ENCODE results near the gene MMP20.
"Not testable (repeated sequence)": the region's sequence is repeated elsewhere in the genome, so short reads cannot be mapped to it uniquely, and the experiment has no call there.

The MMP20 gene, protein sequence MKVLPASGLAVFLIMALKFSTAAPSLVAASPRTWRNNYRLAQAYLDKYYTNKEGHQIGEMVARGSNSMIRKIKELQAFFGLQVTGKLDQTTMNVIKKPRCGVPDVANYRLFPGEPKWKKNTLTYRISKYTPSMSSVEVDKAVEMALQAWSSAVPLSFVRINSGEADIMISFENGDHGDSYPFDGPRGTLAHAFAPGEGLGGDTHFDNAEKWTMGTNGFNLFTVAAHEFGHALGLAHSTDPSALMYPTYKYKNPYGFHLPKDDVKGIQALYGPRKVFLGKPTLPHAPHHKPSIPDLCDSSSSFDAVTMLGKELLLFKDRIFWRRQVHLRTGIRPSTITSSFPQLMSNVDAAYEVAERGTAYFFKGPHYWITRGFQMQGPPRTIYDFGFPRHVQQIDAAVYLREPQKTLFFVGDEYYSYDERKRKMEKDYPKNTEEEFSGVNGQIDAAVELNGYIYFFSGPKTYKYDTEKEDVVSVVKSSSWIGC

DNA sequence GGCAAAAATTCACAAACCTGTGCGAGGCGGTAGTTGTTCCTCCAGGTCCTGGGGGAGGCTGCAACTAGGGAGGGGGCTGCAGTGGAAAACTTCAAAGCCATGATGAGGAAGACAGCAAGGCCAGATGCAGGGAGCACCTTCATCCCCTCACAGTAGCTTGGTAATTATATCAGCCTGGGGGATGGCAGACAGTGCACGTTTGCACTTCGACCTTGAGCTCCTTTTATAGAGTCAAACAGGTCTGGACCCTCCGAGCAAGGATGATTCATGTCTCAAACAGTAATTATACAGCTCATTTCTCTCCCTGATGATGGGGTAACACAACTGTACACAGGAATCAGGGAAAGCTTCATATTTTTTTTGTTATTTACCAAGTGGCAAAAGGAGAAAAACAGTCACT is at the start of gene MMP20:
Gene MMP20, minus strand, starts transcription at position 156 of the 400 bp plus-strand sequence. Its CDS starts 13 bp downstream, at position 143.
- no peak for DNase-seq

DNA sequence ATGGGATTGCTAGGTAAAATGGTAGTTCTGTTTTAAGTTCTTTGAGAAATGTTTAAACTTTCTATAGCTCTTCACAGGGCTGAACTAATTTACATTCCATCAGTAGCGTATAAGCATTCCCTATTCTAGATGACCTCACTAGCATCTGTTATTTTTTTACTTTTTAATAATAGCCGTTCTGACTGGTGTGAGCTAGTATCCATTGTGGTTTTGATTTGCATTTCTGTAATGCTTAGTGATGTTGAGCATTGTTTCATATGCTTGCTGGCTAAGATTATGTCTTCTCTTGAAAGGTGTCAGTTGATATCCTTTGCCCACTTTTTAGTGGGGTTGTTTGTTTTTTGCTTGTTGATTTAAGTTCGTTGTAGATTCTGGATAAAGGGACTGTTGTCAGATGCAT is 44.5 kb upstream of the MMP20 start:
- DNase-seq = no peak

DNA sequence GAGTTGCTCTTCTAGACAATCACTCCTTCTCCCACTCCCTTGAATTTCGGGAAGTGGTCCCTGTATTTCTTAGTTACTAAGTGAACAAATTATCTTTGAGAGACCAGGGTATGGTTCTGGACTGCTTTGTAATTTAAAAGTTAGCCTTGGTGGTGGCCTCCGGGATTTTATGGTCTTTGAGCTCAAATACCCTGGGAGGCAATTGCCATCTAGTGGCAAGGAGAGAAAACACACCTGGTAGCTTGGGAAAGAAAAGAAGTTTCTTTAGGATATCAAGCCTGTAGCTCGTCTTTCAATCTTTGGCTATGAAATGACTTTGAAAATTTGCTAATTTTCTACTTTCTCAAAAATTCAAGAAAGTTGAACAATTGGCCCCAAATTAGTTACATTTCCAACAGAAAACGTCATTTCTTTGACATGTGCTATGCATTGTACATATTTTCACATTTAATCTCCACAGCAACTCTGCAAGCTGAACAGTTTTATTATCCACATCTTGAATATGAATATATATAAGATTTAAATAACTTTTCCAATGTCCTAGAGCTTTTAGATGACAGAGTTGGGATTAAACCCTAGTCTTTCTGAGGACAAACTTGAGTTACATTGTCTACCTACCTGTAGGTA is 41.3 kb upstream of the MMP20 start:
- no peak for DNase-seq

DNA sequence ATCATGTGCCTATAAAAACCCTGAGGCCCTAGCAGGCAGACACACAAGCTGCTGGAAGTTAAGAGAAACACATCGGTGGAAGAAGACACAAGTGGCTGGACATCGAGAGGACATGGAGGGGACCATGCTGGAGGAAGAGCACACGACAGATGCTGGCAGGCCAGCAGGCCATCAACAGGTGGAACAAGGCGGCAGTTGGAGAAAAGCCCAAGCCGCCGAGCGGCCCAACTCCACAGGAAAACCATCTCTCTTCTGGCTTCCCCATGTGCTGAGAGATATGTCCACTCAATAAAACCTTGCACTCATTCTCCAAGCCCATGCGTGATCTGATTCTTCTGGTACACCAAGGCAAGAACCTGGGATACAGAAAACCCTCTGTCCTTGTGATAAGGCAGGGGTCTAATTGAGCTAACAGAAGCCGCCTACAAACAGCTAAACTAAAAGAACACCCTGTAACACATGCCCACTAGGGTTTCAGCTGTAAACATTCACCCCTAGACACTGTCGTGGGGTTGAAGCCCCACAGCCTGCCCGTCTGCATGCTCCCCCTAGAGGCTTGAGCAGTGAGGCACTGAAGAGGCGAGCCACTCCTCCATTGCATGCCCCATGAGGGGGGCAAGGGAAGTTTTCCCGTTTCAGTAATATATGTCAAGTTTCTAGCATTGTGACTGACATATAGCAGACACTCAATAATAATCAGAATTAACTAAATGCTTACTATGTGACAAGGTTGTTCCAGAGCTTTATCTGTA is 39.0 kb upstream of the MMP20 start:
- no peak for DNase-seq

DNA sequence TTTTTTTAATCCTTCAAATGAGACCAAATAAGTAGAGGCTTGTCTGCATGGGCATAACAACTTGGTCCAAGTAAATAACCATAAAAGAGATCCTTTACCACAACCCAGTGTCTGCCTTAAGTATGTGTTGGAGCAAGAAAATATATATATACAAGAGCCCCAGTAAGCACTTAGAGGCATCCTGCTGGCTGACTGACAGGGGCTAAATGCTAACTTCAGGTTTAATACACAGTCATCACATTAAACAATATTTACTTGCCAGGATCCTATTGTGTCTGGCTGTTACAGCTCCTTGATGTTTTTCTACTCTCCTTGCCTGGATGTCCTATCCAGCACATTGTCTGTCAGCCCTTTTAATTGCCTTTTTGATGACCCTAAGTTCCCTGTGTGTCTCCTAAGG is 37.5 kb upstream of the MMP20 start:
- DNase-seq = no peak

DNA sequence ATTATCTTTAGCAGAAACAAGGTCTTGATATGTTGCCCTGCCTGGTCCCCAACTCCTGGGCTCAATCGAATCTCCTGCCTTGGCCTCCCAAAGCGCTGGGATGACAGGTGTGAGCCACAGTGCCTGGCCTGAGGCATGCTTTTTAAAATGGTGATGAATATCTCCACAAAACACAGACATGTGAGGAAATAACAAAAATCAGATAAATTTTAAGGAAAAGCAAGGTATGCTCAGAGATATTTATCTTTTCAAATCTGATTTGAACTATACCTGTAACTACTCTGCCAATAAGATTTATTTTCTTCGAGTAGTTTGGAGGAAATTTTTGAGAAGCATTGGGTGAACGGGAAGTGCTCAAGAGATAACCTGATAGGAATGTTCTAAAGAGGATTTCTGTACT is 35.9 kb upstream of the MMP20 start:
- no peak for DNase-seq

DNA sequence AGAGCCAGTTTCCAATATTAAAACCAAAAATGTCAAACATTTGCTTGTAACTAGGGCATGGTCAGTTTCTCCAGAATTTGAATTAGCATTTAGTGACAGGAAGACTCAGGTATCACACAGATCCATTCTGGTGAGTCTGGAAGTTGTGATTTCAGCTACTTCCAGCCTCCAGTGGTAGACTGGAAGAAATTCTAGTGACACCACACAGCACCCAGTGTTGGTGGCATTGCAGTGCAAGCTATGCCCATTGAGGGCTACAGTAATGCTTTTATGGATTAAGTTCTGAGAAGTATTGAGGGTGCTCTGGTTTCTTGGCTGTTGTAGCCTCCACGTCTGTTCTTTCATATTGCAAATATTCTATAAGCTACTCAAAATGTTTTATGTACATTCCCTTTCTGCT is 31.4 kb upstream of the MMP20 start:
- DNase-seq = no peak

DNA sequence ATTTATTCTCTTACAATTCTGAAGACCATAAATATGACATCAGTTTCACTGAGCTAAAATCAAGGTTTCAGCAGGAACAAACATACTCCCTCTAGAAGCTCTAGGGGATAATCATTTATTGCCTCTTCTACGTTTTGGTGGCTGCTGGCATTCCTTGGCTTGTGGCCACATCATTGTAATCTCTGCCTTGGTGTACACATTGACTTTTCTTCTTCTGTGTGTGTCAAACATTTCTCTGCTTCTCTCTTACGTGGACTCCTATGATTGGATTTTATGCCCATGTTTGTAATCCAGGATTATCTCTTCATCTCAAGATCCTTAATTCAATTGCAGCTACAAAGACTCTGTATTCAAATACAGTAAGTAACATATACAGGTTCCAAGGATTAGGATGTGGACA is 30.4 kb upstream of the MMP20 start:
- no peak for DNase-seq

DNA sequence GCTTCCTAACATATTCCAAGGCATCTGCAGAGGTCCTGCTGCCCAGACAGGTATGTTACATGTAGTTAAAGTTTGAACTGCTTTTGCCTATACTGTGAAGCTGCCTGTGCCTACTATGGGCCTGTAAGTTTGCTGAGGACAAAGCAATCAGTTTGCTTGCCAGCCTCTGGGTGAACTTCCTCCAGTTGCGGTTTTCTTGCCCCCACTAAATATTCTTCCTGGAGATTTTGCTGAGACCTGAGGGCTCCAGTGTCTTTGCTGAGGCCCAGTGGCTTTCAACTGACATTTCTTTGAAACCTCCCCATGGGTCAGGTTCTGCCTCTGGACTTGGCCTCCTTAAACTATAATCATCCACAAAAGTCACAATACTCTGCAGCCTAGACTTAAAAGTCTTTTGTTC is 29.6 kb upstream of the MMP20 start:
- no peak for DNase-seq

DNA sequence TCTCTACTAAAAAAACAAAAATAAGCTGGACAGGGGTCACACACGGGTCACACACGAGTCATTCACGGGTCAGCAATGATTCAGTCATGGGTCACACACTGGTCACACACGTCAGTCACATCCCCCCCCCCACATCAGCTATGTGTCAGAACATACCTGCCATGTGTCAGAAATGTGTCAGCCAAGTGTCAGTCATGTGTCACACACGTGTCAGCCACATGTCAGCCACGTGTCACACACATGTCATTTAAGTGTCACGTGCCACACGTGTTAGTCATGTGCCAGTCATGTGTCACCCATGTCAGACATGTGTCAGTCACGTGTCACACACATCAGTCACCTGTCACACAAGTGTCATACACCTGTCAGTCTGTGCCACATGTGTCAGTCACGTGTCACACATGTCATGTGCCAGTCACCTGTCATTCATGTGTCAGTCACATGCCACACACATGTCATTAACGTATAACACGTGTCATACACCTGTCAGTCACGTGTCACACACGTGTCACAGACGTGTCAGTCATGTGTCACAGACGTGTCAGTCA is 28.7 kb upstream of the MMP20 start:
- DNase-seq = no peak

DNA sequence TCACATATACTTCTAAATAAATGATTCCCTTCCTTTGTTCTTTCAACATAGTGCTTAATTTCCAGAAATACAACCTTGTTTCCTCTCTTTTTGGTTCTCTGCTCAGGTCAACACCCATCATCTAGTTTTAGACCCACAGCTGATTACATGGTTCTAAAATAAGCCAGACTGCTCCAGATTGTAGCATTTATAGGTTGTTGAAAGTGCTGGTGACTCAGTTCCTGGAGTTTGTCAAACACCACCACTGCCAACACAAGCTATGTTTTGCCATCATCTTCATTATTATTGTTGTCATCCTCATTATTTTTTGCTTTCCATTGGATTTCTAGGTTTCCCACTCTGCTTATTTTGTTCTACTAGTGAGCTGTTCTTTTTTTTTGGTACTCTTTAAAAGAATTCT is 22.3 kb upstream of the MMP20 start:
- no peak for DNase-seq

DNA sequence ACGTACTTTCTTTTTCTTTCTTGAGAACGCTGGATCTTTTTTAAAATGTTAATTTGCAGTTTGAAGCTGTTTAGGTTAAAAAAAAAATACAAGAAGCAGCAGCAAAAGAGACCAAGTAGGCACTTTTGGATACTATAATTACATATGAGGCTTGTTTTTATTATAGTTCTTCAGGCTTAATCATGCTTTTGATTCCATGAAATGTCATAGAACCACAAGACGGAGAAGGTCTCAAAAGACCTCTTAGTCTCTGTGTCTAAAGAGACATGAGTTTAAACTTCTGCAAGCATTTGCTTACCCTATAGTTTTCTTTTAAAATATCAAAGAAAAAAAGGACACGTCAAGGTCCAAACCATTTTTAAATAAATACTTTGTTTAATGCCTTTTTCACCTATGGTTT is 18.8 kb upstream of the MMP20 start:
- no peak for DNase-seq

DNA sequence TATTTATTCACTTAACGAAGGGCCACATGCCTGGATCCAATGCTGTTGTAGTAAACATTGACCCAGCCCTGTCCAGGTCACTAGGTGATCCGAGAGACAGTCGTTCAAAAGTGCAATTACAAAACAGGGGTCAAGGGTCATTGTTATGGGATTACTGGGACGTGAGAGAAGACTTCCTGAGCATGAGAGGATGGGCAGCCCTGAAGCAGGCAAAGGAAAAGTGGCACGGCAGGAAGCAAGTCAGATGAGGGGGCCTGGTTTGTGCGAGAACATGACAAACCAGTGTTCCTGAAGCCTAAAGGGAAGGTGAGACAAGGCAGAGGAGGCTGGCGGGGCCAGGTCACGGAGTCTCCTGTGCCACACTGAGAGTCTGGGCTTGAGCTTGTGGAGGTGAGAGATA is 15.8 kb upstream of the MMP20 start:
- DNase-seq = no peak

DNA sequence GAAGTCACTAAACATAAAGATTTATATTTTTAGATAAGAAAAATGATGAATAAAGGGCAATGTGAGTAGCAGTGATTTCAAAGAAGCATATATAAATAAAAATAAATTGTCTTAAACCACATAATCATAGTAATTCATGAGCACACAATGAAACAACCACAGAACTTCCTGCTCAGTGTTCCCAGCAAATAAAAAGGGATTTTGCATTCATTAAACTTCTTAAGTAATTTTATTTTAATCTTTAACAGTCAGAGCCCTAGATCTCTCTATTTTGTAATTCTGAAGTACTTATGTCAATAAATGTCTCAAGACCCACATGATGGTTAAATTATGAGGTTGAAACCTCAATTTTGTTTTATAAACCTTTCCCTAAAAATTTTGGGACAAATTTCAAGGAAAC is 14.5 kb upstream of the MMP20 start:
- no peak for DNase-seq

DNA sequence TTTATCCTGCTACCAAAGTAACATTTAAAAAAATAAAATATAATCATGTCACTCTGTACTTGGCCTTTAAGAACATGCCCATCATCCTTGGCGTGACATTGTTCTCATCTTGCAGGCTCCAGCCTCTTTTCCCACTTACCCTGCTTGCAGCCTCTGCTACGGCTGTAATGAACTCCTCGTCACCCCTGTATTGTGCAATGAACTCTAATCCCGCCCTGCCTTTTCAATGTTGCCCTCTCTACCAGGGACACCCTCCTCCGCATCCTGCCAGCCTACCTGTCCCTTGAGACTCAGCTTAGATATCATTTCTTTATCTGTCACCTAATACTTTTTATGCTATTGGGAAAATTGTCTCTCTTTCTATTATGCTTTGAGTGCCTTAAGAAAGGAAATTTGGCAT is 12.6 kb upstream of the MMP20 start:
- no peak for DNase-seq

DNA sequence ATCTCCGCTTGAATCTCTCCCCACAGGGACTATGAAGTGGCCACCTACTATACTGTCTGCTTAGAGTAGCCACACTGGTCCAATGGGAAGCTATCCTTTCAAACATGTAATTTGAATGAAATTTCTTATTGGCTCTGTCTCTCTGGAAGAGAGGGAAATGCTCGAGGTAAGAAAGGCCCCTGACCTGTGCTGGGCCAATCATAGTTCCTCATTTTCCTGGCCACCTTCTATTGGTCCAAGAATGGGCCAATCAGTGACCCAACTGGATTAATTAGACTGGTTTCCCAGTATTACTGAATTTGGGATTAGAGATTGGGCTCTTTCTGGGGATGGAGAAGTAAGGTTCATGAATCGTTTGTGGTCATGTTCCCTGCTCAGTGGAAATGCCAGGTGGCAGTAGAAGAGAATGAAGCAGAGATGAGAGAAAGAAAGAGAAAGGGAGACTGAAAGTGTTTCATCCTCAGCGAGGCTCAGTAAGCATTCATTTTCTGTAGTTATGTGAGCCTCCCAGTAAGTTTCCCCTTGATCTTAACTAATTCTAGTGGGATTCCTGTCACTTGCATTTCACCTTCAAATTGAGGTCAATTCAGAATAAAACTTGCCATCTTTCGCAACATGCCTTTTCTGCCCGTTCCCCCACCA is 8.4 kb upstream of the MMP20 start:
- DNase-seq = no peak

DNA sequence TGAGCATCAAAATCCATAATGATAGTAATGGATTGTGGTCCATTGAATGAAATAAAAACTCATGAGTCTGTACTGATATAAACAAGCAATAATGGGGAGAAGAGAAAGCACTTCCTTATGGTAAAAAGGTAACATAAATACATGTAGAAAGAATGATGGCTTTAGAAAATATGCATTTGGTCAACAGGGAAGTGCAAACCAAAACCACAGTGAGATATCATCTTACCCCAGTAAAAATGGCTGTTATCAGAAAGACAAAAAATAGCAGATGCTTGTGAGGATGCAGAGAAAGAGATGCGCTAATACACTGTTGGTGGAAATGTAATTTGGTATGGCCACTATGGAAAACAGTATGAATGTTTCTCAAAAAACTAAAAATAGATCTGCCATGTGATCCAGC is 6.9 kb upstream of the MMP20 start:
- no peak for DNase-seq

DNA sequence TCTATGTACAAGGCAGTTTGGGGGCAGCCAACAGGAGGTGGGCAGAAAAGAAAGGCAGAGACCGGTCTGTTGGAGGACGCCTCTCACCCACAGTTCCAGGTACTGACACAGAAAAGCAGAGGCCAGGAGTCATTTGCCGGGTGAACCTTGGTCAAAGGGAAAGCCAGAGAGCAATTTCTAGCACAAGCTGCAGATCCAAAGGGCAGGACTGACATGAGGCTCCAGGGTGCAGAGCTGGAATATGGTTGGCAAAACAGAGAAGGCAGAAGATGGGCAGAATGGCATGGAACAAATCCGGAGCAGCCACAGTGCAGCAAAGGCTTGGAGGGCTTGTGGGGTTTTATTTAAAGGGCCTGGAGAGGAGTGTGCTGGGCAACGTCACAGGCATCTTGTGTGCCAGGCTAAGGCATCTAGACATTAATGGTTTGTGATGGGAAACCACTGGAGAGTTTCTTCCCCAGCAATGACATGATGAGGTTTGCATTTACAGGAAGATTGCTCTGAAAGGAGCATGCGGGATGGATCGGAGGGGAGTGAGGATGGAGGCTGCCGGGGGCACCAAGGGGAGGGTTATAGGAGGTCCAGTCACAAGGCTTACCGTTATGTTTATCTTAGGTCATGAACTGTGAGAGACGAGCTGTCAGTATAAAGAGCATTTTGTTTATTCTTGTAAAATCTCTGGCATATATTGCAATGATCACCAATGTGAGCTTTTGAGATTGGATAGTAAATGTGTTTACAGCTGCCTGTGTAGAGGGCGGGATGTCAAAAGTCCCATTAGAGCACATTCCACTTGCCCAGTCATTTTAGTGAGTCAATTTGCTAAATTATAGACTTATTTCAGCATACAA is 5.7 kb upstream of the MMP20 start:
- no peak for DNase-seq

DNA sequence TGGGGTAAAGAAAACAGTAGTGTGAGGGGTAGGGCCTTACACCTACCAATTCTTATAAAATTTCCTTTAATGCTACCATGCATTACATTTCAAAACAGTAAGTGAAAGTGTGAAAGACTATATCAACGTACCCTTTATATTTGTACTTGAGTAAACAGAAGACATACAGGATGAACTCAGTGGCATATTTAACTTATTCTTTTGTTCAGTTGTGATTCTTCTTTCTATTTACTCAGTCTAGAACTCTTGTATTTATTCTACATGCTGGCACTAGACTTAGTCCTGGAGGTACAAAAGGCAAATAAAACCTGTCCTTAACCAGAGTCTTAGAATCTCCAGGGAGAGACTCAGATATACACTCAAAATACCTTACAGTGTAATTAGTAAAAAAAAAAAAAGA is 4.8 kb upstream of the MMP20 start:
- not testable (repeated sequence) for DNase-seq

DNA sequence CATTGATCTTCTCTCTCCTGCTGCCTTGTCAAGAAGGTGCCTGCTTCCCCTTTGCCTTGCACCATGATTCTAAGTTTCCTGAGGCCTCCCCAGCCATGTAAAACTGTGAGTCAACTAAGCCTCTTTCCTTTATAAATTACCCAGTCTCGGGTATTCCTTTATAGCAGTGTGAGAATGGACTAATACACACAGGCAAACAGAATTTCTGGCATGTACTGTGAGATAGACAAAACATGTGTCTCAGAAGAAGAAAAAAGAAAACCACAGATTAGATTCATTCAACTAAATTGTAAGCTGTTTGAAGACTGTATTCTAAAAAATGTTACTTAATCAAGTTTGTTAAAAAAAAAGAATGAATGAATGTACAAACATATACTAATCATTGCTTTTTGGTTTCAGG is 1.5 kb upstream of the MMP20 start:
- DNase-seq = no peak

DNA sequence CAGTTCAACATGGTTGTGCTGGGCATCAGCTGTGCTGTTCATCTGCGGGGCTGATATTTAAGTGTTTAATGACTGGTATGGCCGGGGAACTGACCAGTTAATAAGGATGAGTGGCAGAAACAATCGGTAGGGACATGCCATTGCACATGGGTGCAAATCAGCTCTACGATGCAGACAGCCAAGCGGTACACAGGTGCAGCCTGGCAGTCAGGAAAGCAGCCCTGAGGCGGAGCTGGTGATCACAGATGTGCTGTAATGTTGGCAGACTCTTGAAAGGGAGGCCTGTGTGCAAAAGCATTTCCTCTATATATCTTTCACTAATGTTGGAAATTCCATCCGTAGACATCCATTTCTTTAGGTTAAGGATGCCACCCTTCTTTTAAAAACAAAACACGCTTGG is 1.1 kb downstream of the MMP20 start:
- DNase-seq = no peak

DNA sequence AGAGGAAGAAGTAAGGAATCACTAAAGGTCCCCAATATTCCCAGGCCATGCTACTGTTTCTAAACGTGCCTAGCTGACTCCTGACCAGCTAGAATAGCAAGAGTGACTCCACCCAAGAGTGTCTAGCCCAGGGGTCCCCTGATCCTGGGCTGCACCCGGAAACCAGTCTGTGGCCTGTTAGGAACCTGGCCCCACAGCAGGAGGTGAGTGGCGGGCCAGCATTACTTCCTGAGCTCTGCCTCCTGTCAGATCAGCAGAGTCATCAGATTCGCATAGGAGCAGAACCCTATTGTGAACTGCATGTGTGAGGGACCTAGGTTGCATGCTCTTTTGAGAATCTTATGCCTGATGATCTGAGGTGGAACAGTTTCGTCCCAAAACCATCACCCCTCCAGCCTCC is 2.0 kb downstream of the MMP20 start:
- DNase-seq = no peak

Measured in right hindlimb (tissue), 1 donor.